Measurements from ENCODE around the gene TBC1D4. TPM values are rescaled to one million over a fixed set of nuclear protein-coding genes. Genes with fewer than 3 reads are reported as not detected.

The TBC1D4 gene
- total and polyA plus RNA-seq, 10 of the 15 experiments (the other 5 are each of a cell fraction or from before 2014, with no cell fraction given): 11.0 to 38.6 (median 25.5) TPM

DNA sequence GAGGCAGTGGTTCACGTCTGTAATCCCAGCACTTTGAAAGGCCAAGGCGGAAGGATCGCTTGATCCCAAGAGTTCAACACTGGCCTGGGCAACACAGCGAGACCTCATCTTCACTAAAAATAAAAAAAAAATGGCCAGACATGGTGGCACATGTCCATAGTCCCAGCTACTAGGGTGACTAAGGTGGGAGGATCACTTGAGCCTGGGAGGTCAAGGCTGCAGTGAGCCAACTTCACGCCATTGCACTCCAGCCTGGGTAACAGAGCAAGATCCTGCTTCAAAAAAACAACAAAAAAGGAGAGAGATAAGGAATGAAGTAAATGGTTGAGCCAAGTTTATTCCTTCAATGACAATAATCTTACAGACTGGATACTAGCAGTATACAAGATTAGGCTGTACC is 21.3 kb downstream of the TBC1D4 start:
- intact Hi-C loops (cut with micrococcal nuclease; ENCODE audit: unreplicated experiment) (no loop called here), in situ Hi-C loops (cut with MboI) (no loop called here)
- ChIA-PET RAD21 (ENCODE audit: unreplicated experiment) (no interaction called here), SMC1A (ENCODE audit: uncharacterized antibody, unreplicated experiment) (interaction anchor here (1.0 to 1.3 kb wide), 2 partner anchors 9 to 22 kb away, joined by 3 read pairs; no protein-coding TSS in a partner anchor), CTCF (interaction anchor here (1.2 to 1.3 kb wide), 2 partner anchors 9 to 14 kb away, joined by 3 to 4 read pairs; no protein-coding TSS in a partner anchor), POLR2A (interaction anchor here (1.2 kb wide), 1 partner anchor 22 kb away, joined by 3 read pairs; no protein-coding TSS in a partner anchor)
- WGBS (ENCODE audit: insufficient coverage, insufficient replicate concordance, low lambda C conversion rate, missing lambda C conversion rate): 40% methylated on average over 5 of the region's 5 CpGs
- no peak overlapping the region for H3K4me2 ChIP-seq (ENCODE audit: control insufficient read depth, insufficient read depth)
- H3K9me3 ChIP-seq (replicated peaks; ENCODE audit: control insufficient read depth, insufficient read depth, low read length): no peaks in the 10 kb centered on the region; the same call in 1 of the 3 replicates
- no peak for DNase-seq (ENCODE audit: low read depth, low spot score)
- H3K79me2 ChIP-seq (ENCODE audit: control insufficient read depth, insufficient read depth, low read length): peaks cover 13% of the 10 kb centered on the region
- H3K4me3 ChIP-seq: no peak overlapping the region
- no peaks in the 10 kb centered on the region for H4K20me1 ChIP-seq (ENCODE audit: control insufficient read depth, insufficient read depth)
- no peak for TF ChIP-seq PRDM15 (CRISPR knock-in tag; IDR thresholded peaks at IDR 0.05)
- TF ChIP-seq PAX8 (IDR thresholded peaks at IDR 0.05): no peak
- no peak for TF ChIP-seq SIN3A (IDR thresholded peaks at IDR 0.05; ENCODE audit: low read depth, low read length)
- no peak for TF ChIP-seq NR2C2 (IDR thresholded peaks at IDR 0.05; ENCODE audit: borderline replicate concordance, control insufficient read depth, insufficient read length, low read depth)
- TF ChIP-seq SREBF1 (IDR thresholded peaks at IDR 0.05; ENCODE audit: low read length): no peak
- TF ChIP-seq ZNF207 (IDR thresholded peaks at IDR 0.05; ENCODE audit: borderline replicate concordance): no peak
- TF ChIP-seq NR2F1 (conservative IDR thresholded peaks at IDR 0.05): no peak
- TF ChIP-seq, protein P1, sequence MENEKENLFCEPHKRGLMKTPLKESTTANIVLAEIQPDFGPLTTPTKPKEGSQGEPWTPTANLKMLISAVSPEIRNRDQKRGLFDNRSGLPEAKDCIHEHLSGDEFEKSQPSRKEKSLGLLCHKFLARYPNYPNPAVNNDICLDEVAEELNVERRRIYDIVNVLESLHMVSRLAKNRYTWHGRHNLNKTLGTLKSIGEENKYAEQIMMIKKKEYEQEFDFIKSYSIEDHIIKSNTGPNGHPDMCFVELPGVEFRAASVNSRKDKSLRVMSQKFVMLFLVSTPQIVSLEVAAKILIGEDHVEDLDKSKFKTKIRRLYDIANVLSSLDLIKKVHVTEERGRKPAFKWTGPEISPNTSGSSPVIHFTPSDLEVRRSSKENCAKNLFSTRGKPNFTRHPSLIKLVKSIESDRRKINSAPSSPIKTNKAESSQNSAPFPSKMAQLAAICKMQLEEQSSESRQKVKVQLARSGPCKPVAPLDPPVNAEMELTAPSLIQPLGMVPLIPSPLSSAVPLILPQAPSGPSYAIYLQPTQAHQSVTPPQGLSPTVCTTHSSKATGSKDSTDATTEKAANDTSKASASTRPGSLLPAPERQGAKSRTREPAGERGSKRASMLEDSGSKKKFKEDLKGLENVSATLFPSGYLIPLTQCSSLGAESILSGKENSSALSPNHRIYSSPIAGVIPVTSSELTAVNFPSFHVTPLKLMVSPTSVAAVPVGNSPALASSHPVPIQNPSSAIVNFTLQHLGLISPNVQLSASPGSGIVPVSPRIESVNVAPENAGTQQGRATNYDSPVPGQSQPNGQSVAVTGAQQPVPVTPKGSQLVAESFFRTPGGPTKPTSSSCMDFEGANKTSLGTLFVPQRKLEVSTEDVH (IDR thresholded peaks at IDR 0.05; ENCODE audit: low read depth, partially characterized antibody): no peak
- no peak for TF ChIP-seq KAT2A (conservative IDR thresholded peaks at IDR 0.05; ENCODE audit: control insufficient read depth, low read depth, low read length)
- no peak for ATAC-seq
- H3K36me3 ChIP-seq (ENCODE audit: control insufficient read depth in 2 of 2, insufficient read depth in 2 of 2, low read length in 1 of 2): peaks cover 0 to 3% of the 10 kb centered on the region in 2 experiments; a peak in 1 of 4 replicates
- H2AFZ ChIP-seq (ENCODE audit: control insufficient read depth, low read depth, low read length): no peak overlapping the region
- H3K27ac ChIP-seq (ENCODE audit: control insufficient read depth, insufficient read depth): no peak overlapping the region
- BruUV-seq (replicated peaks): no TSS peak
- H3K9ac ChIP-seq (ENCODE audit: control insufficient read depth, insufficient read depth, low read length): no peak overlapping the region
- H3K4me1 ChIP-seq (ENCODE audit: control insufficient read depth, insufficient read depth, low read length): peaks cover 16% of the 10 kb centered on the region
- no peak for FAIRE-seq
- H3K27me3 ChIP-seq (replicated peaks in 1 of 2; ENCODE audit: control insufficient read depth in 2 of 2, insufficient read depth in 2 of 2, low read length in 1 of 2): no peaks in the 10 kb centered on the region

Data from GM12878 (cell line).